ENCODE measurements around the gene CLDN19. TPM values are rescaled to one million over a fixed set of nuclear protein-coding genes. Genes with fewer than 3 reads are reported as not detected.

CLDN19 gene
- total RNA-seq, 1 experiment from 2014 or later, result not detected

GRCh38 chr1:42762269-42762668, 22.2 kb upstream of the CLDN19 start:
- no peak overlapping the region for H3K4me3 ChIP-seq (ENCODE audit: low read depth, low read length, poor library complexity, severe bottlenecking)
- CTCF ChIA-PET, result interaction anchor here (0.7 kb wide), 1 partner anchor 1495 kb away, joined by 3 read pairs; no protein-coding TSS in a partner anchor
- no peak for TF ChIP-seq EZH2 (IDR thresholded peaks at IDR 0.05; ENCODE audit: borderline replicate concordance, low read depth, low read length, poor library complexity, severe bottlenecking)
- TF ChIP-seq, protein P1, sequence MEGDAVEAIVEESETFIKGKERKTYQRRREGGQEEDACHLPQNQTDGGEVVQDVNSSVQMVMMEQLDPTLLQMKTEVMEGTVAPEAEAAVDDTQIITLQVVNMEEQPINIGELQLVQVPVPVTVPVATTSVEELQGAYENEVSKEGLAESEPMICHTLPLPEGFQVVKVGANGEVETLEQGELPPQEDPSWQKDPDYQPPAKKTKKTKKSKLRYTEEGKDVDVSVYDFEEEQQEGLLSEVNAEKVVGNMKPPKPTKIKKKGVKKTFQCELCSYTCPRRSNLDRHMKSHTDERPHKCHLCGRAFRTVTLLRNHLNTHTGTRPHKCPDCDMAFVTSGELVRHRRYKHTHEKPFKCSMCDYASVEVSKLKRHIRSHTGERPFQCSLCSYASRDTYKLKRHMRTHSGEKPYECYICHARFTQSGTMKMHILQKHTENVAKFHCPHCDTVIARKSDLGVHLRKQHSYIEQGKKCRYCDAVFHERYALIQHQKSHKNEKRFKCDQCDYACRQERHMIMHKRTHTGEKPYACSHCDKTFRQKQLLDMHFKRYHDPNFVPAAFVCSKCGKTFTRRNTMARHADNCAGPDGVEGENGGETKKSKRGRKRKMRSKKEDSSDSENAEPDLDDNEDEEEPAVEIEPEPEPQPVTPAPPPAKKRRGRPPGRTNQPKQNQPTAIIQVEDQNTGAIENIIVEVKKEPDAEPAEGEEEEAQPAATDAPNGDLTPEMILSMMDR (conservative IDR thresholded peaks at IDR 0.05; ENCODE audit: low read depth, low read length), result no peak
- no peak for DNase-seq (ENCODE audit: low spot score)
- H3K27me3 ChIP-seq (replicated peaks; ENCODE audit: insufficient read depth, low read depth, low read length, poor library complexity), result no peaks in the 10 kb centered on the region
- peaks cover 9% of the 10 kb centered on the region for H3K4me1 ChIP-seq (ENCODE audit: insufficient read depth, low read length, poor library complexity, severe bottlenecking)
- intact Hi-C loops (cut with micrococcal nuclease; ENCODE audit: unreplicated experiment), result no loop called here
- H3K27ac ChIP-seq (ENCODE audit: low read depth, low read length, poor library complexity, severe bottlenecking), result no peak overlapping the region
- peaks cover 35% of the 10 kb centered on the region for H3K36me3 ChIP-seq (ENCODE audit: insufficient read depth, low read length, poor library complexity, severe bottlenecking)
- POLR2A ChIA-PET (ENCODE audit: low non-redundant PET), result no interaction called here
- no TSS peak for BruUV-seq (replicated peaks)
- no peaks in the 10 kb centered on the region for H3K9me3 ChIP-seq (ENCODE audit: low read depth, low read length, poor library complexity, severe bottlenecking)

DNA sequence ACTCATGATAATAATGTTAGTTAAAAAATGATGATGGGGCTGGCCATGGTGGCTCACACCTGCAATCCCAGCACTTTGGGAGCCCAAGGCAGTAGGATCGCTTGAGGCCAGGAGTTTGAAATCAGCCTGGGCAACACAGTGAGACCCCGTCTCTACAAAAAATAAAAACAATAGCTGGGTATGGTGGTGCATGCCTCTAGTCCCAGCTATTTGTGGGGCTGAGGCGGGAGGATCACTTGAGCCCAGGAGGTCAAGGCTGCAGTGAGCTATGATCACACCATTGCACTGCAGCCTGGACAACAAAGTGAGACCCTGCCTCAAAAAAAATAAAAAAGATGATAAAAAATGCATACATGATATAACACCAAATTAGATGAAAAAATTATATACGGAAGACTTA, 21.5 kb upstream of the CLDN19 start:
- peaks cover 12% of the 10 kb centered on the region for H3K4me1 ChIP-seq (ENCODE audit: insufficient read depth, low read length, poor library complexity, severe bottlenecking)
- CTCF ChIA-PET, result interaction anchor here (0.7 kb wide), 1 partner anchor 1496 kb away, joined by 3 read pairs; no protein-coding TSS in a partner anchor

GRCh38 chr1:42759114-42759513, 19.1 kb upstream of the CLDN19 start:
- no peak overlapping the region for H3K4me3 ChIP-seq (ENCODE audit: low read depth, low read length, poor library complexity, severe bottlenecking)
- BruUV-seq (replicated peaks), result no TSS peak
- no peak for TF ChIP-seq EZH2 (IDR thresholded peaks at IDR 0.05; ENCODE audit: borderline replicate concordance, low read depth, low read length, poor library complexity, severe bottlenecking)
- TF ChIP-seq, protein P1 (conservative IDR thresholded peaks at IDR 0.05; ENCODE audit: low read depth, low read length), result 0 out of 2 replicates have a peak, but pooled peaks have one; percentile 11
- H3K4me1 ChIP-seq (ENCODE audit: insufficient read depth, low read length, poor library complexity, severe bottlenecking), result peaks cover 3% of the 10 kb centered on the region
- no peaks in the 10 kb centered on the region for H3K27me3 ChIP-seq (replicated peaks; ENCODE audit: insufficient read depth, low read depth, low read length, poor library complexity)
- ChIA-PET CTCF (no interaction called here), POLR2A (ENCODE audit: low non-redundant PET) (no interaction called here)
- DNase-seq (ENCODE audit: low spot score), result no peak
- H3K27ac ChIP-seq (ENCODE audit: low read depth, low read length, poor library complexity, severe bottlenecking), result no peak overlapping the region
- intact Hi-C loops (cut with micrococcal nuclease; ENCODE audit: unreplicated experiment), result no loop called here
- peaks cover 61% of the 10 kb centered on the region for H3K36me3 ChIP-seq (ENCODE audit: insufficient read depth, low read length, poor library complexity, severe bottlenecking)
- H3K9me3 ChIP-seq (ENCODE audit: low read depth, low read length, poor library complexity, severe bottlenecking), result no peaks in the 10 kb centered on the region

More for the DNA sequence above, 21.5 kb upstream of the CLDN19 start:
- no TSS peak for BruUV-seq (replicated peaks)
- no peak for DNase-seq (ENCODE audit: low spot score)
- no peak overlapping the region for H3K27ac ChIP-seq (ENCODE audit: low read depth, low read length, poor library complexity, severe bottlenecking)
- no peak overlapping the region for H3K4me3 ChIP-seq (ENCODE audit: low read depth, low read length, poor library complexity, severe bottlenecking)
- H3K27me3 ChIP-seq (replicated peaks; ENCODE audit: insufficient read depth, low read depth, low read length, poor library complexity), result no peaks in the 10 kb centered on the region
- intact Hi-C loops (cut with micrococcal nuclease; ENCODE audit: unreplicated experiment), result no loop called here
- H3K9me3 ChIP-seq (ENCODE audit: low read depth, low read length, poor library complexity, severe bottlenecking), result no peaks in the 10 kb centered on the region
- H3K36me3 ChIP-seq (ENCODE audit: insufficient read depth, low read length, poor library complexity, severe bottlenecking), result peaks cover 38% of the 10 kb centered on the region
- TF ChIP-seq, protein P1 (conservative IDR thresholded peaks at IDR 0.05; ENCODE audit: low read depth, low read length), result no peak
- TF ChIP-seq EZH2 (IDR thresholded peaks at IDR 0.05; ENCODE audit: borderline replicate concordance, low read depth, low read length, poor library complexity, severe bottlenecking), result no peak
- POLR2A ChIA-PET (ENCODE audit: low non-redundant PET), result no interaction called here
